ENCODE results near the gene ZMIZ2.
"Not testable (repeated sequence)": the region's sequence is repeated elsewhere in the genome, so short reads cannot be mapped to it uniquely, and the experiment has no call there.

Gene ZMIZ2

GRCh38 chr7:44713680-44714335, 34.8 kb upstream of the ZMIZ2 start:
- no peak for TF ChIP-seq CTCF (IDR thresholded peaks at IDR 0.05; ENCODE audit: insufficient read depth, low read depth, low read length, missing control alignments)
- DNase-seq (ENCODE audit: low read depth): no peak
- no peak overlapping the region for H3K4me3 ChIP-seq (ENCODE audit: low read depth, low read length)

GRCh38 chr7:44716205-44716604, 32.4 kb upstream of the ZMIZ2 start:
- TF ChIP-seq CTCF (IDR thresholded peaks at IDR 0.05; ENCODE audit: insufficient read depth, low read depth, low read length, missing control alignments): no peak
- DNase-seq (ENCODE audit: low read depth): no peak
- no peak overlapping the region for H3K4me3 ChIP-seq (ENCODE audit: low read depth, low read length)

GRCh38 chr7:44720301-44720700, 28.3 kb upstream of the ZMIZ2 start:
- H3K4me3 ChIP-seq (ENCODE audit: low read depth, low read length): no peak overlapping the region
- DNase-seq (ENCODE audit: low read depth): no peak
- TF ChIP-seq CTCF (IDR thresholded peaks at IDR 0.05; ENCODE audit: insufficient read depth, low read depth, low read length, missing control alignments): no peak

- H3K4me3 ChIP-seq (ENCODE audit: low read depth, low read length): no peak overlapping the region
- TF ChIP-seq CTCF (IDR thresholded peaks at IDR 0.05; ENCODE audit: insufficient read depth, low read depth, low read length, missing control alignments): no peak
- DNase-seq (ENCODE audit: low read depth): no peak
These were observed 24.4 kb upstream of the ZMIZ2 start for GRCh38 chr7:44724276-44724675.

- not testable (repeated sequence) for DNase-seq (ENCODE audit: low read depth); H3K4me3 ChIP-seq (ENCODE audit: low read depth, low read length)
These were observed 22.4 kb upstream of the ZMIZ2 start for GRCh38 chr7:44726250-44726649.

GRCh38 chr7:44727158-44727936, 21.3 kb upstream of the ZMIZ2 start:
- no peak for TF ChIP-seq CTCF (IDR thresholded peaks at IDR 0.05; ENCODE audit: insufficient read depth, low read depth, low read length, missing control alignments)
- no peak for DNase-seq (ENCODE audit: low read depth)
- no peak overlapping the region for H3K4me3 ChIP-seq (ENCODE audit: low read depth, low read length)

- H3K4me3 ChIP-seq (ENCODE audit: low read depth, low read length): no peak overlapping the region
- TF ChIP-seq CTCF (IDR thresholded peaks at IDR 0.05; ENCODE audit: insufficient read depth, low read depth, low read length, missing control alignments): no peak
- DNase-seq (ENCODE audit: low read depth): no peak
These were observed 20.7 kb upstream of the ZMIZ2 start for GRCh38 chr7:44727937-44728262.
